ENCODE results near the gene DPP9.
A peak's percentile ranks its signal among the peaks of the same experiment; 100 is the strongest.
"Not testable (repeated sequence)": the region's sequence is repeated elsewhere in the genome, so short reads cannot be mapped to it uniquely, and the experiment has no call there.

DPP9 gene

GRCh38 chr19:4723595-4724514 is at the start of gene DPP9:
Gene DPP9, minus strand, starts transcription at chr19:4723842. Its CDS starts 3,936 bp downstream, at chr19:4719906.
- DNase-seq: peak; percentile 93 to 94

- no peak for DNase-seq
Measured at GRCh38 chr19:4773047-4773640, 49.5 kb upstream of the DPP9 start.

DNA sequence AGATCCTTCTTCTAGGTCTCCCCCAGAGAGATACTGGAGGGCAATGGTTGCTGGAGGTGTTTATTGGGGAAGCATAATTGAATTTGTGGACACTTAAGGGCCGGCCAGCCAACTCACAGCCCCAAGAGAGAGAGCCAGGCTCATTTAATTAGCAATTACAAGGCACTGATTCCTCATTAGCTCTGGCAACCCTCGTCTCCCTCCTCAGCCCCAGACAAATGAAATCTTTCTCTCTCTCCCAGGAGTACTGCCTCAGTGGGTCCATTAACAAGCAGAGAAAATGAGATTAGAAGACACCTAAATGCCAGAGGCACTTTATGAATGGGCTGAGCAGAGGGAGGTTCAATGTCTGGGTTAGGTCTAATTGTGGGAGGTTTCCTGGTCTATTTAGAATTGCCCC is 48.9 kb upstream of the DPP9 start:
- no peak for DNase-seq

- peak; percentile 61 to 62 for DNase-seq
Measured at GRCh38 chr19:4768934-4769777, 45.5 kb upstream of the DPP9 start.

GRCh38 chr19:4764393-4764660 is 40.7 kb upstream of the DPP9 start:
- DNase-seq: no peak

DNA sequence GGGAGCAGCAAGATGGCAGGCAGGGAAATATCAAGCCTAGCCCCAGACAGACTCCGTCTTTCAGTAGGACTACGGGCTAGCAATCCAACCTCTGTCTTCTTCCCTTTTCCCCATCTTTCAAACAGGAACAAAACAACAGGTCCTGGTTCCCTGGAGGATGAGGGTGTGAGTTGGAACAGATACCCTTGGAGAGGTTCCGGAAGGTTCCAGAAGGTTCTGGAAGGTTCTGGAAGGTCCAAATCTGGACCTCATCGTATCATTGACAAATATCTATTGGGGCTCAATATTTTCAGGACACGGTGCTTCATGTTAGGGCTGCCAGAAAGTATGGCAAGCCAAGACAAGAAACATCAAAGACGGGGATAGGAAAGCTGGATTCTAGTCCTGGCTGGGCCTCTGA is 39.4 kb upstream of the DPP9 start:
- no peak for DNase-seq

DNA sequence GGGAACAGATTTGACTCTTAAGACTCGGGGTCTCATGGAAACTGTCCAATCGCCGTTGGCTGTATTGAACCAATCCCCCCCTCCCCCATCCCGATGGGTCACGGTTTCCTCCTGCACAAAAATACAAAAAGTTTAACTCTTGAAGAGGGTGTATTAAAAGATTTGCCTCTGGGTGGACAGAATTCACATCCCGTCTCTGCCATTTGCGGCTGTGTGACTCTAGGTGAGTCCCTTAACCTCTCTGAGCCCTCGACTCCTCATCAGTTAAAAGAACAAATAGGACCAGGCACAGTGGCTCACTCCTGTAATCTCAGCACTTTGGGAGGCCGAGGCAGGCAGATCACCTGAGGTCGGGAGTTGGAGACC is 36.6 kb upstream of the DPP9 start:
- no peak for DNase-seq

GRCh38 chr19:4759388-4760284 is 36.0 kb upstream of the DPP9 start:
- peak; percentile 2 to 20 for DNase-seq

GRCh38 chr19:4758659-4759058 is 35.0 kb upstream of the DPP9 start:
- no peak for DNase-seq

DNA sequence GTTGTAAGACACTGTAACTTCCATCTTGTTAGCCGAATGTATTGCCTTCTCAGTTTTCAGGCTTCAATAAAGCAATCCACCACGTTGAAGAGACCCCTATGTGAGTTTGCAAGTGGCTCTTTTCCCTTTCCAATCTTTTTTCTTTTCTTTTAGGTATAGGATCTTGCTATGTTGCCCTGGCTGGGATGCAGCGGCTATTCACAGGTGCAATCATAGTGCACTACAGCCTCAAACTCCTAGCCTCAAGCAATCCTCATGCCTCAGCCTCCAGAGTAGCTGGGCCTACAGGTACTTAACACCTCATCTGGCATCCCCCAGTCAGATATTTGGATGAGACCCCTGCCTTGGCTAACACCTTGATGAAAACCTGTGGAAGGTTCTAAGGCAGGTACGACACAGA is 34.4 kb upstream of the DPP9 start:
- DNase-seq: no peak

- DNase-seq: no peak
Measured at GRCh38 chr19:4755459-4755858, 31.8 kb upstream of the DPP9 start.

DNA sequence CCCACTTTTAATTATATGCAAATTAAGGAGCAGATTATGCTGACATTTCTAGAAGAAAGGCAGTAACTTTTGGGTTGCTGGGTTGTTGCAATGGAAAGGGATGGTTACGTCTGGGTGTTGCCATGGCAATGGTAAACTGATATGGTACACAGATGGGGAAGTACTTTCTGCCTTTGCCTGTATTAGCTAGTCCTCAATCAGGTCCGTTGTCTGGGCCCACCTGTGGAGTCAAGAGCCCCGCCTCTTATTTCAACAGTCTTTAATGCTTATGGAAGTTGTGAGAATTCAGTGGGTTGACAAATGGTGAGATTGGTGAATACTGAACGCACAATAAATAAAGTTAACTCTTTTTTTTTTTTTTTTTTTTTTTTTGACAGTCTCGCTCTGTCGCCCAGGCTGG is 30.6 kb upstream of the DPP9 start:
- DNase-seq: no peak

GRCh38 chr19:4749870-4750590 is 26.4 kb upstream of the DPP9 start:
- no peak for DNase-seq

GRCh38 chr19:4748589-4748988 is 24.9 kb upstream of the DPP9 start:
- DNase-seq: no peak

DNA sequence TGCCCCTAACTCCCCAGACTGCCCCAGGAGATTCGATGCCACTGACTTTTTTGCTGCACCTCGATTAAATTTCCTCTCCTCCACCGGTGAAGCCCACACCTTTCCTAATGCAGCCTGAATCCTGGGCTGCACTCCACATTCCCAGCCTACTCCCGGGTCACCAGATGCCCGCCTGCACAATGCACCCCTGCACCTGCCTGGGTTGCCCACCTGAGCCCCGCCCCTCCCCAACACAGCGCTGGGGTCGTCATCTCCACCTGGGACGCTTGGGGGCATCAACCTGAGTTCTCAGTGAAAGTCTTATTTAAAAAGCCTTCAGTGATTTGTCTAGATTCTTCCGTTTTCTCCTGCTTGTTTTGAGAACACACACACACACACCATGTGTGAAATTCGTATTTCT is 24.5 kb upstream of the DPP9 start:
- no peak for DNase-seq

DNA sequence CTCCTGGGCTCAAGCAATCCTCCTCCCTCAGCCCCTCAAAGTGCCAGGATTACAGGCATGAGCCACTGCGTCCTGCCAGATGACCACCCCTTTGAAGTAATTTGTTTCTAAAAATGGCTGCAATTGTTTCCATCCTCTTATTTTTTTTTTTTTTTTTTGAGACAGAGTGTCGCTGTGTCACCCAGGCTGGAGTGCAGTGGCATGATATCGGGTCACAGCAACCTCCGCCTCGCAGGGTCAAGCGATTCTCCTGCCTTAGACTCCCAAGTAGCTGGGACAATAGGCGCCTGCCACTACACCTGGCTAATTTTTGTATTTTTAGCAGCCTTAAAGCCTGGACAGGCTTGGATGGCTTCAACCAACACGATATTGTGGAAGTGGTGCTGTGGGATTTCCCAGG is 22.3 kb upstream of the DPP9 start:
- DNase-seq: no peak

GRCh38 chr19:4745175-4745574 is 21.5 kb upstream of the DPP9 start:
- DNase-seq: not testable (repeated sequence)

- DNase-seq: no peak
Measured at GRCh38 chr19:4744451-4745174, 21.0 kb upstream of the DPP9 start.

DNA sequence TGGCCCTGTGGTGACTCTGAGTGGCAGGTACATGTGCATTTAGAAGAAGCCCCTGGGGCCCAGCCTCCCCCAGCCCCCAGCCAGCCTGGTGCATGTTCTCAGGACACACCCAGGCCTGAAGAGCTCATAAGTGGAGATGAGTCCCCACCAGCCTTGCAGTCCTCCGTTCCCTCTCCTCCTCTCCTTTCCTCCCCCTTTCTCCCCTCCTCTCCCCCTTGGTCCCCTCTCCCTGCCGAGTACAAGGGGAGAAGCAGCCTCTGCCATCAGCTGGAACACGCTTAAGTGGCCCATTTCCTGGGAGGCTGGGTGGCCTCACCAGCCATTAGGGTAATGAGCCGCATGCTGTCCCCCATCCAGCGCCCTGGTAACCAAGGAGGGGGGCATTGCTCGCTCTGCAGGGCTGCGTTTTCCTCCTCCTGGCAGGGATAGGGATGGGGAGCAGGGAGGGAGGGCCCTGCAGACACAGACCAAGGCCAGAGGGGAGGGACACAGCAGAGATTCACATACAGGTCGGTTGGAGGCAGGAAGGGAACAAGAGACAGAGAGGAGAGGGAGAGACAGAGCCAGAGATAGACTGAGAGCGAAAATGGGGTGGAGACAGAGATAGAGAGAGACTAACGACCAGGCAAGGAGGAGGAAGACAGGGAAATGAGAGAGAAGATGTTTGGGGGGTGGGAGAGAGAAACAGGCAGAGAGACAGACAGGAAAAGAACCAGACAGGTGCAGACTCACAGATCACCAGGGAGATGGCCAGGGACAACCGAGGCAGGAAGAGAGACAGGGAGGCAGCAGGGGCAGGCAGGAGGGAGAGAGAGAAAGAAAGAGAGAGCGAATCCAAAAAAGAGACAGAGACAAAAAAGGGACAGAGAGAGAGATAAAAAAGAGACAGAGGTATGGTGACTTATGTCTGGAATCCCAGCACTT is 19.3 kb upstream of the DPP9 start:
- DNase-seq: no peak

DNA sequence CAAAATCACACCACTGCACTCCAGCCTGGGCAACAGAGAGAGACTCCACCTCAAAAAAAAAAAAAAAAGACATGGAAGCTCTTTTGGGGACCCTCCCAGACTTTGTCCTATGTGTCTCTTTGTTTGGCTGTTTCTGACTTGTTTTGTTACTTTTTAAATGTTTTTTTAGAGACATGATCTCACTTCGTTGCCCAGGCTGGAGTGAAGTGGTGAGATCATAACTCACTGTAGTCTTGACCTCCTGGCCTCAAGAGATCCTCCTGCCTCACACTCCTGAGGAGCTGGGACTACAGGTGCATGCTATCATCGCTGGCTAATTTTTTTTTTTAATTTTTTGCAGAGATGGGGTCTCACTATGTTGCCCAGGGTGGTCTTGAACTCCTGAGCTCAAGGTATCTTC is 16.4 kb upstream of the DPP9 start:
- DNase-seq: no peak
